K562 (cell line): Measurements from ENCODE around the gene AP4S1.

Experiments
- BRCA1 ChIP-seq, 2 experiments: fragments of 450-650 bp in 1 of 2; sonication (generic) in 1 of 2; formaldehyde crosslinking in 1 of 2; IDR thresholded peaks; 2 replicates each; pipeline versions ENCODE4 v1.5.0 to v1.6.1; 2017 to 2020; ENCODE audit warnings: mild to moderate bottlenecking in 1 of 2, missing genetic modification reagents in 1 of 2
- CUX1 ChIP-seq: fragments of 200-800 bp; sonication (Bioruptor generic); IDR thresholded peaks from 2 replicates; pipeline ENCODE4 v1.6.1; 2016; ENCODE audit warnings: missing genetic modification characterization, missing compliant biosample characterization
- ETV6 ChIP-seq, 3 experiments: fragments of 150-350 bp in 1 of 3; sonication (generic) in 1 of 3; formaldehyde crosslinking in 1 of 3; IDR thresholded peaks; 2 replicates each; pipeline versions ENCODE4 v1.6.1 to v1.8.0; 2014 to 2022; ENCODE audit warnings: borderline replicate concordance in 2 of 3, low read depth in 2 of 3, antibody characterized with exemption in 1 of 3, low read length in 1 of 3, mild to moderate bottlenecking in 1 of 3, missing genetic modification reagents in 1 of 3
- NFE2L1 ChIP-seq: fragments of 450-650 bp; IDR thresholded peaks from 2 replicates; pipeline ENCODE4 v1.6.1; 2016; ENCODE audit warnings: missing genetic modification characterization, low read depth, mild to moderate bottlenecking, missing compliant biosample characterization, moderate library complexity, borderline replicate concordance
- POLR2AphosphoS5 ChIP-seq: IDR thresholded peaks from 2 replicates; pipeline ENCODE4 v1.6.1; 2011; ENCODE audit warnings: mild to moderate bottlenecking, low read depth, low read length, moderate library complexity; ENCODE audit not compliant: control insufficient read depth, insufficient read depth
- RERE ChIP-seq: sonication (generic); formaldehyde crosslinking; IDR thresholded peaks from 2 replicates; pipeline ENCODE4 v1.8.0; 2023; ENCODE audit warnings: missing genetic modification reagents, mild to moderate bottlenecking, borderline replicate concordance
- SOX6 ChIP-seq: fragments of 450-650 bp; IDR thresholded peaks from 2 replicates; pipeline ENCODE4 v1.6.1; 2014; ENCODE audit warnings: mild to moderate bottlenecking
- TAF1 ChIP-seq: IDR thresholded peaks from 2 replicates; pipeline ENCODE4 v1.6.1; 2011; ENCODE audit warnings: mild to moderate bottlenecking, low read length, moderate library complexity; ENCODE audit not compliant: insufficient read depth, control insufficient read depth, severe bottlenecking; ENCODE audit errors: extremely low read depth
- TCF7L2 ChIP-seq: fragments of 150-350 bp; IDR thresholded peaks from 2 replicates; pipeline ENCODE4 v1.6.1; 2016; ENCODE audit warnings: low read depth, mild to moderate bottlenecking, low read length, moderate library complexity
- YY1 ChIP-seq, 3 experiments: IDR thresholded peaks; 2 replicates each; pipeline ENCODE4 v1.6.1; 2011; ENCODE audit warnings: low read length in 2 of 3, mild to moderate bottlenecking in 2 of 3, moderate library complexity in 2 of 3, borderline replicate concordance in 1 of 3, control low read depth in 1 of 3, low read depth in 1 of 3; ENCODE audit not compliant: insufficient read depth in 3 of 3, insufficient replicate concordance in 2 of 3, control insufficient read depth in 1 of 3, insufficient read length in 1 of 3; ENCODE audit errors: extremely low read depth in 1 of 3

- TF ChIP-seq NFE2L1 (tag) (no peak), CUX1 (no peak), BRCA1 (IDR thresholded peaks at IDR 0.05) (no peak), BRCA1 (CRISPR knock-in tag; IDR thresholded peaks at IDR 0.05) (no peak), ETV6 (IDR thresholded peaks at IDR 0.05; ENCODE audit: borderline replicate concordance in 1 of 2, low read depth in 2 of 2, low read length in 1 of 2) (no peak), ETV6 (CRISPR knock-in tag; IDR thresholded peaks at IDR 0.05; ENCODE audit: borderline replicate concordance) (no peak), POLR2AphosphoS5 (no peak), YY1 (IDR thresholded peaks at IDR 0.05; ENCODE audit: borderline replicate concordance in 1 of 3, control insufficient read depth in 1 of 3, extremely low read depth in 1 of 3, insufficient read depth in 3 of 3, insufficient read length in 1 of 3, insufficient replicate concordance in 2 of 3, low read depth in 1 of 3, low read length in 2 of 3) (no peak), TAF1 (no peak), SOX6 (no peak), RERE (CRISPR knock-in tag) (no peak), TCF7L2 (no peak)
Observed at GRCh38 chr14:31018057-31018645, 7.3 kb upstream of the AP4S1 start.
